GM12878 (cell line): ENCODE results near the gene LITAF. TPM values are rescaled to one million over a fixed set of nuclear protein-coding genes. Genes with fewer than 3 reads are reported as not detected.

ENCODE experiments used
- BHLHE40 ChIP-seq, 2 experiments: fragments of 450-650 bp in 1 of 2; IDR thresholded peaks; 2 replicates each; pipeline ENCODE4 v1.6.1; 2011 to 2017; ENCODE audit warnings: low read depth in 2 of 2, borderline replicate concordance in 1 of 2, improper control_type of control experiment in 1 of 2, low read length in 1 of 2, mild to moderate bottlenecking in 1 of 2
- BRCA1 ChIP-seq: IDR thresholded peaks from 2 replicates; pipeline ENCODE4 v1.6.1; 2011; ENCODE audit warnings: low read depth, low read length, improper control_type of control experiment
- CREB1 ChIP-seq: IDR thresholded peaks from 2 replicates; pipeline ENCODE4 v1.6.1; 2012; ENCODE audit warnings: low read depth, mild to moderate bottlenecking, inconsistent platforms
- KAT2A ChIP-seq: conservative IDR thresholded peaks from 2 replicates; pipeline ENCODE4 v1.6.1; 2011; ENCODE audit warnings: low read depth, low read length; ENCODE audit not compliant: control insufficient read depth
- POLR2AphosphoS2 ChIP-seq: IDR thresholded peaks from 2 replicates; pipeline ENCODE4 v1.6.1; 2011; ENCODE audit warnings: low read depth, mild to moderate bottlenecking, low read length, improper control_type of control experiment, moderate library complexity
- RAD51 ChIP-seq: fragments of 450-650 bp; IDR thresholded peaks from 2 replicates; pipeline ENCODE4 v1.6.1; 2016; ENCODE audit warnings: moderate library complexity, mild to moderate bottlenecking, inconsistent platforms
- RBBP5 ChIP-seq: fragments of 200-600 bp; sonication (generic); conservative IDR thresholded peaks from 2 replicates; pipeline ENCODE4 v1.6.1; 2016
- SMC3 ChIP-seq: IDR thresholded peaks from 2 replicates; pipeline ENCODE4 v1.6.1; 2011; ENCODE audit warnings: low read length, improper control_type of control experiment, borderline replicate concordance
- STAT1 ChIP-seq: fragments of 450-650 bp; conservative IDR thresholded peaks from 2 replicates; pipeline ENCODE4 v1.6.1; 2014; ENCODE audit warnings: antibody characterized with exemption, mild to moderate bottlenecking
- TCF12 ChIP-seq: IDR thresholded peaks from 2 replicates; pipeline ENCODE4 v1.6.1; 2011; ENCODE audit warnings: low read depth, mild to moderate bottlenecking, low read length
- polyA plus RNA-seq, 11 experiments: library from polyadenylated mRNA; depleted of rRNA in 4 of 11; unstranded in 6 of 11; stranded (reverse) in 5 of 11; fragments of >200 nt; fragmentation: Nextera tagmentation in 4 of 11; fragmentation: Illumina TruSeq in 1 of 11; extraction: Ambion mirVana in 4 of 11; extraction: Trizol in 1 of 11; gene quantifications; 1 replicate in 1 of 11; 2 replicates in 10 of 11; pipeline versions ENCODE4 v1.2.1 to v1.2.3, GENCODE V29; 2011 to 2016; ENCODE audit warnings: inconsistent platforms in 2 of 11, missing spikeins in 2 of 11, low read depth in 1 of 11
- total RNA-seq, 4 experiments: library from RNA; depleted of rRNA in 3 of 4; stranded (reverse); fragments of >200 nt in 3 of 4; fragmentation: Illumina TruSeq in 1 of 4; extraction: Trizol in 1 of 4; gene quantifications; 2 replicates each; pipeline versions ENCODE4 v1.2.1 to v1.2.3, GENCODE V29; 2013 to 2021
- TF ChIP-seq, protein P1 (sequence below): IDR thresholded peaks from 2 replicates; pipeline ENCODE4 v1.6.1; 2011; ENCODE audit warnings: mild to moderate bottlenecking, low read depth, low read length, moderate library complexity; ENCODE audit not compliant: insufficient replicate concordance
- TF ChIP-seq, protein P2 (sequence below): IDR thresholded peaks from 2 replicates; pipeline ENCODE4 v1.6.1; 2012; ENCODE audit warnings: improper control_type of control experiment, low read depth, low read length; ENCODE audit not compliant: insufficient replicate concordance

The LITAF gene
- total and polyA plus RNA-seq, 10 of the 15 experiments (the other 5 are each of a cell fraction or from before 2014, with no cell fraction given): 99.2 to 211 (median 147) TPM

DNA sequence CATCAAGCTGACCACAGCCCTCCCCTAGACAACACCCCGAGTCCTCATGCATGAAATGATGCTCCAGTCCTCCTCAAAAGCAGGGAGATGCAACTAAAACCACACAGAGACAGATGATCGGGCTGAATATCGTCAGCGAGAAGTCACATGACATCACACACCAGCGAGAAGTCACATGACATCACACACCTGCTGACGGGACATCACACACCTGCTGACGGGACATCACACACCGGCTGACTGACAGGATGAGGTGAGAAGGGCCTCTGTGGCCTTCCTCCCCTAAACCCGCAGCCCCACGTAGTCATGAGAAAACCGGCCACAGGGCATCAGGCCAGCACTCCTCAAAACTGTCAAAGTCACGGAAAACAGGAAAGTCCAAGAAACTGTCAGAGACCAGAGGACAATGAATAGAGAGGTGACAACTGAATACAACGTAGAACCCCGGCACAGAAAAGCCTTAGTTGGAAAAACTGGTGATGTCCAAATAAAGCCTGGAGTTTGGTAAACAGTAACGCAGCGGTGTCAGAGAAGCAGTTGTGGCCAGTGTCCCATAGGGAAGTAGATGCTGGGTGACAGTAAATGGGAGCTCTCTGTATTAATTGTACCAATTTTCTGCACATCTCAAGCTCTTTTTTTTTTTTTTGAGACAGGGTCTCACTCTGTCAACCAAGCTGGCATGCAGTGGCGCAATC lies 14.3 kb downstream of the LITAF start (continued):
- no peak for TF ChIP-seq POLR2AphosphoS2
- peak; percentile 52 to 56; a peak in 2 of 4 replicates for TF ChIP-seq BHLHE40 (IDR thresholded peaks at IDR 0.05; ENCODE audit: borderline replicate concordance in 1 of 2, low read depth in 2 of 2, low read length in 1 of 2)
- TF ChIP-seq, protein P1, sequence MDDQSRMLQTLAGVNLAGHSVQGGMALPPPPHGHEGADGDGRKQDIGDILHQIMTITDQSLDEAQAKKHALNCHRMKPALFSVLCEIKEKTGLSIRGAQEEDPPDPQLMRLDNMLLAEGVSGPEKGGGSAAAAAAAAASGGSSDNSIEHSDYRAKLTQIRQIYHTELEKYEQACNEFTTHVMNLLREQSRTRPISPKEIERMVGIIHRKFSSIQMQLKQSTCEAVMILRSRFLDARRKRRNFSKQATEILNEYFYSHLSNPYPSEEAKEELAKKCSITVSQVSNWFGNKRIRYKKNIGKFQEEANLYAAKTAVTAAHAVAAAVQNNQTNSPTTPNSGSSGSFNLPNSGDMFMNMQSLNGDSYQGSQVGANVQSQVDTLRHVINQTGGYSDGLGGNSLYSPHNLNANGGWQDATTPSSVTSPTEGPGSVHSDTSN: peak; percentile 56
- peak; percentile 96 for TF ChIP-seq RAD51
- no peak for TF ChIP-seq TCF12
- TF ChIP-seq CREB1: peak; percentile 91
- no peak for TF ChIP-seq BRCA1
- TF ChIP-seq RBBP5: no peak
- no peak for TF ChIP-seq STAT1
- TF ChIP-seq, protein P2, sequence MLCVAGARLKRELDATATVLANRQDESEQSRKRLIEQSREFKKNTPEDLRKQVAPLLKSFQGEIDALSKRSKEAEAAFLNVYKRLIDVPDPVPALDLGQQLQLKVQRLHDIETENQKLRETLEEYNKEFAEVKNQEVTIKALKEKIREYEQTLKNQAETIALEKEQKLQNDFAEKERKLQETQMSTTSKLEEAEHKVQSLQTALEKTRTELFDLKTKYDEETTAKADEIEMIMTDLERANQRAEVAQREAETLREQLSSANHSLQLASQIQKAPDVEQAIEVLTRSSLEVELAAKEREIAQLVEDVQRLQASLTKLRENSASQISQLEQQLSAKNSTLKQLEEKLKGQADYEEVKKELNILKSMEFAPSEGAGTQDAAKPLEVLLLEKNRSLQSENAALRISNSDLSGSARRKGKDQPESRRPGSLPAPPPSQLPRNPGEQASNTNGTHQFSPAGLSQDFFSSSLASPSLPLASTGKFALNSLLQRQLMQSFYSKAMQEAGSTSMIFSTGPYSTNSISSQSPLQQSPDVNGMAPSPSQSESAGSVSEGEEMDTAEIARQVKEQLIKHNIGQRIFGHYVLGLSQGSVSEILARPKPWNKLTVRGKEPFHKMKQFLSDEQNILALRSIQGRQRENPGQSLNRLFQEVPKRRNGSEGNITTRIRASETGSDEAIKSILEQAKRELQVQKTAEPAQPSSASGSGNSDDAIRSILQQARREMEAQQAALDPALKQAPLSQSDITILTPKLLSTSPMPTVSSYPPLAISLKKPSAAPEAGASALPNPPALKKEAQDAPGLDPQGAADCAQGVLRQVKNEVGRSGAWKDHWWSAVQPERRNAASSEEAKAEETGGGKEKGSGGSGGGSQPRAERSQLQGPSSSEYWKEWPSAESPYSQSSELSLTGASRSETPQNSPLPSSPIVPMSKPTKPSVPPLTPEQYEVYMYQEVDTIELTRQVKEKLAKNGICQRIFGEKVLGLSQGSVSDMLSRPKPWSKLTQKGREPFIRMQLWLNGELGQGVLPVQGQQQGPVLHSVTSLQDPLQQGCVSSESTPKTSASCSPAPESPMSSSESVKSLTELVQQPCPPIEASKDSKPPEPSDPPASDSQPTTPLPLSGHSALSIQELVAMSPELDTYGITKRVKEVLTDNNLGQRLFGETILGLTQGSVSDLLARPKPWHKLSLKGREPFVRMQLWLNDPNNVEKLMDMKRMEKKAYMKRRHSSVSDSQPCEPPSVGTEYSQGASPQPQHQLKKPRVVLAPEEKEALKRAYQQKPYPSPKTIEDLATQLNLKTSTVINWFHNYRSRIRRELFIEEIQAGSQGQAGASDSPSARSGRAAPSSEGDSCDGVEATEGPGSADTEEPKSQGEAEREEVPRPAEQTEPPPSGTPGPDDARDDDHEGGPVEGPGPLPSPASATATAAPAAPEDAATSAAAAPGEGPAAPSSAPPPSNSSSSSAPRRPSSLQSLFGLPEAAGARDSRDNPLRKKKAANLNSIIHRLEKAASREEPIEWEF: no peak
- no peak for TF ChIP-seq SMC3
- TF ChIP-seq KAT2A: no peak
